Measurements from ENCODE around the gene ENOX1. TPM values are rescaled to one million over a fixed set of nuclear protein-coding genes. Genes with fewer than 3 reads are reported as not detected.

The ENOX1 gene
- polyA plus RNA-seq, 2 of the 4 experiments (the other 2 are of a cell fraction): 0.28 to 0.41 TPM

- POLR2A ChIA-PET: no interaction called here
Observed at GRCh38 chr13:43411211-43411610, 375.6 kb downstream of the ENOX1 start.

DNA sequence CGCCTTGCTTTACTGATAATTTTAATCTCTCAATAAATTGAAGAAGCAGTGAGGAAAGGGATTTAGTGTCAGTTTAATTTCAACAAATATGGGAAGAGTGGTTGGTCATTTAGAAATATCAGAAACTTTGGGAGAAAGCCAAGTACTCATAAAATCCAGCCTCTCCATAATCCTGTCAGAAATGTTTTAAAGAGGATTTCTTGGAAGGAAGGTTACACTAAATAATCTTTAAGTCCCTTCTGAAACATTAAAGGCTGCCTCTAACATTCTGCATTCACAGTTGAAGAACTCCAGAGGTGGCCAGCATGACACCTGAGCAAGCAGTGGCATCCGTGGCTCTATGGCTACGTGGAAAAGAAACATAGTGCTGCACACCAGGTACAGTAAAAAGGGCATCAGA, 378.5 kb downstream of the ENOX1 start:
- ChIA-PET CTCF (no interaction called here), POLR2A (no interaction called here)
- Histone ChIP-seq H3K27ac (no peak overlapping the region), H3K4me1 (no peaks in the 10 kb centered on the region), H3K4me2 (no peak overlapping the region), H3K9me3 (no peaks in the 10 kb centered on the region), H3K4me3 (no peak overlapping the region)
- DNase-seq (ENCODE audit: low read depth in 1 of 2, low spot score in 1 of 2) (no peak), ATAC-seq (no peak), FAIRE-seq (no peak)
- 60% methylated on average over 3 of the region's 3 CpGs for WGBS (ENCODE audit: missing lambda C conversion rate)
- no peak for TF ChIP-seq BHLHE40 (IDR thresholded peaks at IDR 0.05; ENCODE audit: low read depth, low read length)
- no peak for TF ChIP-seq KDM5A (IDR thresholded peaks at IDR 0.05)
- no peak for TF ChIP-seq RNF2 (IDR thresholded peaks at IDR 0.05; ENCODE audit: borderline replicate concordance, low read depth)
- TF ChIP-seq HOXB13 (CRISPR knock-in tag; IDR thresholded peaks at IDR 0.05; ENCODE audit: low read depth): no peak
- TF ChIP-seq ESRRA (IDR thresholded peaks at IDR 0.05; ENCODE audit: borderline replicate concordance, low read length): no peak
- TF ChIP-seq ZFP36 (IDR thresholded peaks at IDR 0.05; ENCODE audit: borderline replicate concordance, partially characterized antibody): no peak
- TF ChIP-seq CEBPB (IDR thresholded peaks at IDR 0.05): no peak
- TF ChIP-seq FOXS1 (CRISPR knock-in tag; IDR thresholded peaks at IDR 0.05): no peak
- no peak for TF ChIP-seq HOXB5 (CRISPR knock-in tag; IDR thresholded peaks at IDR 0.05)

More at GRCh38 chr13:43411211-43411610, 375.6 kb downstream of the ENOX1 start:
- CTCF ChIA-PET: no interaction called here
- DNase-seq (ENCODE audit: low read depth in 1 of 2, low spot score in 1 of 2) (no peak), FAIRE-seq (no peak), ATAC-seq (no peak)
- TF ChIP-seq POLR2AphosphoS2 (conservative IDR thresholded peaks at IDR 0.05; ENCODE audit: low read length): no peak
- TF ChIP-seq, protein P1, sequence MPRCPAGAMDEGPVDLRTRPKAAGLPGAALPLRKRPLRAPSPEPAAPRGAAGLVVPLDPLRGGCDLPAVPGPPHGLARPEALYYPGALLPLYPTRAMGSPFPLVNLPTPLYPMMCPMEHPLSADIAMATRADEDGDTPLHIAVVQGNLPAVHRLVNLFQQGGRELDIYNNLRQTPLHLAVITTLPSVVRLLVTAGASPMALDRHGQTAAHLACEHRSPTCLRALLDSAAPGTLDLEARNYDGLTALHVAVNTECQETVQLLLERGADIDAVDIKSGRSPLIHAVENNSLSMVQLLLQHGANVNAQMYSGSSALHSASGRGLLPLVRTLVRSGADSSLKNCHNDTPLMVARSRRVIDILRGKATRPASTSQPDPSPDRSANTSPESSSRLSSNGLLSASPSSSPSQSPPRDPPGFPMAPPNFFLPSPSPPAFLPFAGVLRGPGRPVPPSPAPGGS (IDR thresholded peaks at IDR 0.05): no peak
- no peak for TF ChIP-seq RNF2 (IDR thresholded peaks at IDR 0.05; ENCODE audit: borderline replicate concordance, low read depth)
- no peak for TF ChIP-seq RAD21 (conservative IDR thresholded peaks at IDR 0.05 in 1 of 2, IDR thresholded peaks at IDR 0.05 in 1 of 2)
- no peak for TF ChIP-seq E2F6 (IDR thresholded peaks at IDR 0.05; ENCODE audit: borderline replicate concordance, low read depth)
- TF ChIP-seq ZFP36 (IDR thresholded peaks at IDR 0.05; ENCODE audit: borderline replicate concordance, partially characterized antibody): no peak
- TF ChIP-seq ZNF302 (CRISPR knock-in tag; IDR thresholded peaks at IDR 0.05): no peak
- TF ChIP-seq POLR2A (IDR thresholded peaks at IDR 0.05; ENCODE audit: low read length): no peak
- no peak for TF ChIP-seq CEBPB (IDR thresholded peaks at IDR 0.05)
- TF ChIP-seq HOXB13 (CRISPR knock-in tag; IDR thresholded peaks at IDR 0.05; ENCODE audit: low read depth): no peak
- no peaks in the 10 kb centered on the region for H3K9me3 ChIP-seq
- H3K4me2 ChIP-seq: no peak overlapping the region
- H3K27ac ChIP-seq: no peak overlapping the region
- no peak overlapping the region for H3K4me3 ChIP-seq
- H3K4me1 ChIP-seq: no peaks in the 10 kb centered on the region
- 29% methylated on average over 2 of the region's 2 CpGs for WGBS (ENCODE audit: missing lambda C conversion rate)

GRCh38 chr13:43407023-43407581, 379.7 kb downstream of the ENOX1 start:
- TF ChIP-seq POLR2AphosphoS2 (conservative IDR thresholded peaks at IDR 0.05; ENCODE audit: low read length) (no peak), TP53 (CRISPR knock-in tag; IDR thresholded peaks at IDR 0.05) (no peak), EHMT2 (IDR thresholded peaks at IDR 0.05; ENCODE audit: low read depth) (no peak), TFCP2L1 (CRISPR knock-in tag; IDR thresholded peaks at IDR 0.05) (no peak), RARB (CRISPR knock-in tag; IDR thresholded peaks at IDR 0.05) (no peak), ZC3H11A (IDR thresholded peaks at IDR 0.05) (no peak), ELK1 (IDR thresholded peaks at IDR 0.05; ENCODE audit: low read depth, low read length) (no peak), HOXB5 (CRISPR knock-in tag; IDR thresholded peaks at IDR 0.05) (no peak), RCOR1 (IDR thresholded peaks at IDR 0.05; ENCODE audit: low read depth, low read length) (no peak), ZFP36 (IDR thresholded peaks at IDR 0.05; ENCODE audit: borderline replicate concordance, partially characterized antibody) (no peak)
- TF ChIP-seq, protein P2, sequence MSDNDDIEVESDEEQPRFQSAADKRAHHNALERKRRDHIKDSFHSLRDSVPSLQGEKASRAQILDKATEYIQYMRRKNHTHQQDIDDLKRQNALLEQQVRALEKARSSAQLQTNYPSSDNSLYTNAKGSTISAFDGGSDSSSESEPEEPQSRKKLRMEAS (IDR thresholded peaks at IDR 0.05): no peak
- FAIRE-seq (no peak), ATAC-seq (no peak), DNase-seq (ENCODE audit: low read depth in 1 of 2, low spot score in 1 of 2) (no peak)
- H3K4me3 ChIP-seq: no peak overlapping the region
- no peaks in the 10 kb centered on the region for H3K4me1 ChIP-seq
- POLR2A ChIA-PET: no interaction called here
- H3K27ac ChIP-seq: no peak overlapping the region
- no peak overlapping the region for H3K4me2 ChIP-seq
- H3K9me3 ChIP-seq: no peaks in the 10 kb centered on the region
- CTCF ChIA-PET: no interaction called here
- whole genome bisulfite sequencing (ENCODE audit: missing lambda C conversion rate): 72% methylated on average over 5 of the region's 5 CpGs
